Activated CD4-positive, alpha-beta T cell treated with anti-CD3 and anti-CD28 coated beads, Interleukin-2, amount 10 ng/mL, durations not matched to agents 24 days and 14 days (primary cell): ENCODE results near the gene MACIR. TPM values are rescaled to one million over a fixed set of nuclear protein-coding genes. Genes with fewer than 3 reads are reported as not detected.

ENCODE experiments used
- DNase-seq: peaks from one replicate; pipeline ENCODE4 v3.0.0; 2022
- H3K27ac Mint-ChIP-seq: one replicate; pipeline ENCODE4 v1.8.0; 2022; ENCODE audit warnings: mild to moderate bottlenecking, mixed read lengths
- H3K27me3 Mint-ChIP-seq: one replicate; pipeline ENCODE4 v1.8.0; 2022; ENCODE audit warnings: mixed read lengths
- H3K36me3 Mint-ChIP-seq: one replicate; pipeline ENCODE4 v1.8.0; 2022; ENCODE audit warnings: low read depth, mild to moderate bottlenecking, mixed read lengths
- H3K4me1 Mint-ChIP-seq: one replicate; pipeline ENCODE4 v1.8.0; 2021; ENCODE audit warnings: mixed read lengths
- H3K4me3 Mint-ChIP-seq: one replicate; pipeline ENCODE4 v1.8.0; 2022; ENCODE audit warnings: mild to moderate bottlenecking, moderate library complexity, mixed read lengths
- H3K9me3 Mint-ChIP-seq: one replicate; pipeline ENCODE4 v1.8.0; 2021; ENCODE audit warnings: mixed read lengths
- intact Hi-C: fragments of 100-400 bp; cut with micrococcal nuclease; formaldehyde crosslinking; loops from one replicate; pipeline ENCODE4 v1.15.1; 2023
- total RNA-seq: library from RNA; stranded (reverse); gene quantifications from 2 replicates; pipeline ENCODE4 v1.2.3, GENCODE V29; 2022

MACIR gene
- total RNA-seq, 1 donor from 2014 or later = 13.3 TPM

DNA sequence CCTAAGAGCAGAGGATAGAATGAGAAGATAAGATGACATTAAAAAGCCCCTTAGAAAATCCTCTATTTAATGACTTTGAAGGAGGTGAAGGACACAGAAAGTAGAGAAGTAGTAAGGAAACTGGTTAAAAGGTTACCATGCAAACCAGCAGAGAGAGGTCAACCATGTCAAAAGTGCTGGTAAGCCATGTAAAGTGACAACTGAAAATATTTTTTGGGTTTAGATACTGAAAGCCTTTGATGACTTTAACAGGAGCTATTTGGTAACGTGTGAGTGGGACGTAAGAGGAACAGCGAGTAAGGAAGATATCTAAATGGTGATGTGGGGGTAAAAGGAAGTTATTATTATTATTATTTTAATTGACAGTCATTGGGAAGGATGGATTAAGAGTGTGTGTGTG lies 56.9 kb downstream of the MACIR start:
- H3K27me3 Mint-ChIP-seq = peaks cover 20% of the 10 kb centered on the region
- no peak for DNase-seq
- no peak overlapping the region for H3K27ac Mint-ChIP-seq
- no peaks in the 10 kb centered on the region for H3K9me3 Mint-ChIP-seq
- no peaks in the 10 kb centered on the region for H3K36me3 Mint-ChIP-seq
- no peak overlapping the region for H3K4me3 Mint-ChIP-seq
- no peaks in the 10 kb centered on the region for H3K4me1 Mint-ChIP-seq
- intact Hi-C loops = no loop called here

DNA sequence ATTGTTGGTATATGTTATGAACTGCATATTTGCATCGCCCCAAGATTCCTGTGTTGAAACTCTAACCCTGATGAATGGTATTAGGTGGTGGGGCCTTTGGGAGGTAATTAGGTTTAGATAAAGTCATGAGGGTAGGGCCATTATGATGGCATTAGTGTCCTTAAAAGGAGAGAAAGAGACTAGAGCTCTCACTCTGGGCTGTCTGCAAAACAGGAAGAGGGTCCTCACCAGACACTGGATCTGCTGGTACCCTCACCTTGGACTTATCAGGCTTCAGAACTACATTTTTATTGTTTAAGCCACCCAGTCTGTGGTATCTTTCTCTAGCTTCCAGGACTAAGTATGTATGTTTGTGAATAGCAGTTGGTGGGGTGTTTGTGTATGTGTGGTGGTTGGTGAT lies 68.9 kb downstream of the MACIR start:
- Mint-ChIP-seq H3K27ac (no peak overlapping the region), H3K27me3 (peaks cover 19% of the 10 kb centered on the region), H3K36me3 (no peaks in the 10 kb centered on the region), H3K4me1 (no peaks in the 10 kb centered on the region), H3K9me3 (no peaks in the 10 kb centered on the region), H3K4me3 (no peak overlapping the region)
- DNase-seq = no peak
- intact Hi-C loops = no loop called here

DNA sequence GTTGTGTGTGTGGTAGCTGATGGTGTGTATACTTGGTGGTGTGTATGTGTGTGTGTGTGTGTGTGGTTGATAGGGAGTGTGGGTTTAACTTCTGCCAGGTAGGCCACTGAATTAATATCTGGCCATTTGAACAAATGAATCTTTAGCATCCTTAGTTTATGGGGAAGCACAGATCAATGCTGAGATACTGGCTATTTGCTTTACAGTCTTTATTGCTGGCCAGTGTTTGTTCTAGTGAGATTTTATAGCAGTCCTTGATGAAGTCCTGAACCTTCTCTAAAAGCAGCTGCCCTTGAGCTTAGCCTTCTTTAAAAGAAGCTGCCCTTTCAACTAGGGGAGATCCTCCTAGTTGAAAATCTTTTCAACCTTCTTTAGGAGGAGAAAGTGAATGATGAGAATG lies 69.3 kb downstream of the MACIR start:
- H3K4me3 Mint-ChIP-seq = no peak overlapping the region
- H3K27me3 Mint-ChIP-seq = peaks cover 19% of the 10 kb centered on the region
- H3K9me3 Mint-ChIP-seq = no peaks in the 10 kb centered on the region
- no peak overlapping the region for H3K27ac Mint-ChIP-seq
- no peak for DNase-seq
- intact Hi-C loops = no loop called here
- H3K36me3 Mint-ChIP-seq = no peaks in the 10 kb centered on the region
- no peaks in the 10 kb centered on the region for H3K4me1 Mint-ChIP-seq

Other genes with a start within 250 kb of the MACIR start
- 7.5 and 12.1 TPM in 2 replicates for gene GIN1, start 138.6 kb upstream of the MACIR start, total RNA-seq
- gene PPIP5K2, start 138.5 kb upstream of the MACIR start, total RNA-seq = 46.2 and 46.3 TPM in 2 replicates